Keratinocyte (primary cell): ENCODE measurements around the gene SLC23A2. TPM values are rescaled to one million over a fixed set of nuclear protein-coding genes. Genes with fewer than 3 reads are reported as not detected.

ENCODE experiments used
- DNase-seq: peaks from one replicate; pipeline ENCODE4 v3.0.0-alpha.2; 2011; ENCODE audit warnings: low read depth, missing footprints, low spot score
- FAIRE-seq: peaks from 2 replicates; lab custom pipeline; 2011; peaks lifted over from hg19 to GRCh38; lab: Jason Lieb, UNC
- H2AFZ ChIP-seq: 2 replicates; pipeline ENCODE4 v1.6.0; 2012; ENCODE audit warnings: low read length, control low read depth, inconsistent platforms; ENCODE audit not compliant: control insufficient read depth
- H3K27ac ChIP-seq: 2 replicates; pipeline ENCODE4 v1.5.1; 2011; ENCODE audit warnings: low read length; ENCODE audit not compliant: control insufficient read depth, insufficient read depth
- H3K27me3 ChIP-seq: 3 replicates; pipeline ENCODE4 v1.6.0; 2011; ENCODE audit warnings: low read length; ENCODE audit not compliant: control insufficient read depth, insufficient read depth; ENCODE audit errors: extremely low read depth
- H3K36me3 ChIP-seq, 2 experiments: 2 replicates in 1 of 2; 3 replicates in 1 of 2; pipeline ENCODE4 v1.5.1; 2011; ENCODE audit warnings: low read length in 2 of 2, mild to moderate bottlenecking in 1 of 2; ENCODE audit not compliant: control insufficient read depth in 2 of 2, insufficient read depth in 2 of 2; ENCODE audit errors: extremely low read depth in 1 of 2
- H3K4me1 ChIP-seq: 3 replicates; pipeline ENCODE4 v1.5.1; 2011; ENCODE audit warnings: low read length; ENCODE audit not compliant: control insufficient read depth, insufficient read depth; ENCODE audit errors: extremely low read depth
- H3K4me2 ChIP-seq: 3 replicates; pipeline ENCODE4 v1.6.0; 2011; ENCODE audit warnings: low read depth, low read length; ENCODE audit not compliant: control insufficient read depth, insufficient read depth; ENCODE audit errors: extremely low read depth
- H3K4me3 ChIP-seq, 3 experiments: fragments of 200-600 bp in 1 of 3; sonication (generic) in 1 of 3; 2 replicates in 2 of 3; 3 replicates in 1 of 3; pipeline ENCODE4 v1.5.1; 2011 to 2016; ENCODE audit warnings: low read length in 3 of 3, mild to moderate bottlenecking in 3 of 3, control low read depth in 2 of 3, inconsistent platforms in 1 of 3, low read depth in 1 of 3, mixed read lengths in 1 of 3, mixed run types in 1 of 3, moderate library complexity in 1 of 3; ENCODE audit not compliant: control insufficient read depth in 2 of 3, insufficient read depth in 2 of 3; ENCODE audit errors: extremely low read depth in 1 of 3
- H3K79me2 ChIP-seq: 2 replicates; pipeline ENCODE4 v1.6.0; 2012; ENCODE audit warnings: low read length; ENCODE audit not compliant: control insufficient read depth, insufficient read depth
- H3K9ac ChIP-seq: 3 replicates; pipeline ENCODE4 v1.6.0; 2011; ENCODE audit warnings: low read length; ENCODE audit not compliant: control insufficient read depth, insufficient read depth; ENCODE audit errors: extremely low read depth
- H3K9me1 ChIP-seq: 3 replicates; pipeline ENCODE4 v1.6.0; 2011; ENCODE audit warnings: low read length; ENCODE audit not compliant: control insufficient read depth, insufficient read depth; ENCODE audit errors: extremely low read depth
- H3K9me3 ChIP-seq: 2 replicates; pipeline ENCODE4 v1.5.1; 2012; ENCODE audit warnings: low read depth, low read length; ENCODE audit not compliant: control insufficient read depth
- H4K20me1 ChIP-seq: 3 replicates; pipeline ENCODE4 v1.6.0; 2011; ENCODE audit warnings: low read length; ENCODE audit not compliant: control insufficient read depth, insufficient read depth; ENCODE audit errors: extremely low read depth
- CTCF ChIP-seq, 3 experiments: IDR thresholded peaks in 1 of 3; conservative IDR thresholded peaks in 1 of 3; optimal IDR thresholded peaks in 1 of 3; 2 replicates in 2 of 3; 3 replicates in 1 of 3; pipeline versions ENCODE3 to v1.5.1; 2011; ENCODE audit warnings: low read length in 3 of 3, mild to moderate bottlenecking in 3 of 3, moderate library complexity in 2 of 3, control low read depth in 1 of 3, inconsistent platforms in 1 of 3; ENCODE audit not compliant: insufficient read depth in 2 of 3; ENCODE audit errors: extremely low read depth in 1 of 3
- EZH2 ChIP-seq: IDR thresholded peaks from one replicate; pipeline ENCODE4 v1.6.1; 2012; ENCODE audit warnings: inconsistent platforms, mild to moderate bottlenecking, low read length, moderate library complexity
- dilution Hi-C: fragments of 300-500 bp; cut with MboI; formaldehyde crosslinking; loops from one replicate; pipeline ENCODE4 v1.7.0; 2020; ENCODE audit warnings: low sequenced_read_pairs; ENCODE audit not compliant: extremely low pct_ligation_motif_present
- polyA plus RNA-seq, 5 experiments: library from polyadenylated mRNA; depleted of rRNA in 3 of 5; stranded (reverse) in 3 of 5; stranded (forward) in 1 of 5; unstranded in 1 of 5; fragments of >200 nt; gene quantifications; 1 replicate in 1 of 5; 2 replicates in 3 of 5; 3 replicates in 1 of 5; pipeline versions ENCODE4 v1.2.1 to v1.2.3, GENCODE V29; 2011 to 2012; ENCODE audit warnings: missing spikeins in 2 of 5, low read depth in 1 of 5, low replicate concordance in 1 of 5

SLC23A2 gene
- polyA plus RNA-seq, 1 donor (not counting 4 experiments of a cell fraction or from before 2014, with no cell fraction given) = 13.4 TPM

- Histone ChIP-seq H3K4me2 (no peak overlapping the region), H3K36me3 (no peaks in the 10 kb centered on the region), H3K4me1 (no peaks in the 10 kb centered on the region), H3K9me1 (no peaks in the 10 kb centered on the region), H2AFZ (no peak overlapping the region), H3K27me3 (peaks cover 51% of the 10 kb centered on the region), H3K27ac (no peak overlapping the region), H3K9ac (no peak overlapping the region), H3K9me3 (no peaks in the 10 kb centered on the region), H3K79me2 (no peaks in the 10 kb centered on the region), H3K4me3 (no peak overlapping the region), H4K20me1 (no peaks in the 10 kb centered on the region)
- TF ChIP-seq EZH2 (no peak), CTCF (optimal IDR thresholded peaks at IDR 0.05 in 1 of 3, IDR thresholded peaks at IDR 0.05 in 1 of 3, conservative IDR thresholded peaks at IDR 0.05 in 1 of 3; ENCODE audit: extremely low read depth in 1 of 3, insufficient read depth in 2 of 3, low read length in 3 of 3) (no peak)
- DNase-seq (no peak), FAIRE-seq (no peak)
- dilution Hi-C loops = no loop called here
These were observed 188.7 kb downstream of the SLC23A2 start for GRCh38 chr20:4812641-4813075.

- dilution Hi-C loops = no loop called here
- Histone ChIP-seq H3K9me1 (no peaks in the 10 kb centered on the region), H3K4me2 (no peak overlapping the region), H3K4me1 (no peaks in the 10 kb centered on the region), H3K79me2 (no peaks in the 10 kb centered on the region), H3K27ac (no peak overlapping the region), H4K20me1 (no peaks in the 10 kb centered on the region), H3K36me3 (no peaks in the 10 kb centered on the region), H3K27me3 (peaks cover 55% of the 10 kb centered on the region), H2AFZ (no peak overlapping the region), H3K9ac (no peak overlapping the region), H3K4me3 (no peak overlapping the region), H3K9me3 (no peaks in the 10 kb centered on the region)
- TF ChIP-seq CTCF (optimal IDR thresholded peaks at IDR 0.05 in 1 of 3, IDR thresholded peaks at IDR 0.05 in 1 of 3, conservative IDR thresholded peaks at IDR 0.05 in 1 of 3; ENCODE audit: extremely low read depth in 1 of 3, insufficient read depth in 2 of 3, low read length in 3 of 3) = no peak
- no peak for FAIRE-seq
- DNase-seq = no peak
These were observed 189.1 kb downstream of the SLC23A2 start for GRCh38 chr20:4812216-4812615.
